Measurements from ENCODE around the gene CTU2.

Gene CTU2

GRCh38 chr16:88713568-88714419 is 7.5 kb downstream of the CTU2 start:
- H3K4me3 ChIP-seq (ENCODE audit: insufficient read depth, low read depth, low read length, poor library complexity, severe bottlenecking), result no peak overlapping the region
- DNase-seq, result no peak
- no peaks in the 10 kb centered on the region for H3K9me3 ChIP-seq (ENCODE audit: control insufficient read depth, low read length)
- no peaks in the 10 kb centered on the region for H3K4me1 ChIP-seq (ENCODE audit: control insufficient read depth, insufficient read depth, low read length, poor library complexity, severe bottlenecking)
- no peaks in the 10 kb centered on the region for H3K27me3 ChIP-seq (replicated peaks; ENCODE audit: control insufficient read depth, insufficient read depth, low read length, poor library complexity, severe bottlenecking)
- H3K27ac ChIP-seq (ENCODE audit: insufficient read depth, low read length, poor library complexity, severe bottlenecking), result no peak overlapping the region
- peaks cover 54% of the 10 kb centered on the region for H3K36me3 ChIP-seq (ENCODE audit: control insufficient read depth, insufficient read depth, low read length)

GRCh38 chr16:88714420-88715302 is 8.4 kb downstream of the CTU2 start:
- Histone ChIP-seq H3K9me3 (ENCODE audit: control insufficient read depth, low read length) (no peaks in the 10 kb centered on the region), H3K36me3 (ENCODE audit: control insufficient read depth, insufficient read depth, low read length) (peaks cover 63% of the 10 kb centered on the region), H3K4me3 (ENCODE audit: insufficient read depth, low read depth, low read length, poor library complexity, severe bottlenecking) (no peak overlapping the region), H3K27ac (ENCODE audit: insufficient read depth, low read length, poor library complexity, severe bottlenecking) (no peak overlapping the region), H3K27me3 (replicated peaks; ENCODE audit: control insufficient read depth, insufficient read depth, low read length, poor library complexity, severe bottlenecking) (no peaks in the 10 kb centered on the region), H3K4me1 (ENCODE audit: control insufficient read depth, insufficient read depth, low read length, poor library complexity, severe bottlenecking) (no peaks in the 10 kb centered on the region)
- no peak for DNase-seq

GRCh38 chr16:88715312-88716190 is 9.2 kb downstream of the CTU2 start:
- no peaks in the 10 kb centered on the region for H3K4me1 ChIP-seq (ENCODE audit: control insufficient read depth, insufficient read depth, low read length, poor library complexity, severe bottlenecking)
- H3K4me3 ChIP-seq (ENCODE audit: insufficient read depth, low read depth, low read length, poor library complexity, severe bottlenecking), result no peak overlapping the region
- H3K36me3 ChIP-seq (ENCODE audit: control insufficient read depth, insufficient read depth, low read length), result peaks cover 72% of the 10 kb centered on the region

GRCh38 chr16:88716201-88716600 is 9.9 kb downstream of the CTU2 start:
- H3K36me3 ChIP-seq (ENCODE audit: control insufficient read depth, insufficient read depth, low read length), result peaks cover 78% of the 10 kb centered on the region

More at GRCh38 chr16:88715312-88716190, 9.2 kb downstream of the CTU2 start:
- Histone ChIP-seq H3K9me3 (ENCODE audit: control insufficient read depth, low read length) (no peaks in the 10 kb centered on the region), H3K27ac (ENCODE audit: insufficient read depth, low read length, poor library complexity, severe bottlenecking) (no peak overlapping the region), H3K27me3 (replicated peaks; ENCODE audit: control insufficient read depth, insufficient read depth, low read length, poor library complexity, severe bottlenecking) (no peaks in the 10 kb centered on the region)
- no peak for DNase-seq

GRCh38 chr16:88716601-88717001 is 10.3 kb downstream of the CTU2 start:
- no peaks in the 10 kb centered on the region for H3K27me3 ChIP-seq (replicated peaks; ENCODE audit: control insufficient read depth, insufficient read depth, low read length, poor library complexity, severe bottlenecking)
- no peak for DNase-seq

More at GRCh38 chr16:88716201-88716600, 9.9 kb downstream of the CTU2 start:
- Histone ChIP-seq H3K4me1 (ENCODE audit: control insufficient read depth, insufficient read depth, low read length, poor library complexity, severe bottlenecking) (no peaks in the 10 kb centered on the region), H3K27ac (ENCODE audit: insufficient read depth, low read length, poor library complexity, severe bottlenecking) (no peak overlapping the region), H3K4me3 (ENCODE audit: insufficient read depth, low read depth, low read length, poor library complexity, severe bottlenecking) (no peak overlapping the region), H3K27me3 (replicated peaks; ENCODE audit: control insufficient read depth, insufficient read depth, low read length, poor library complexity, severe bottlenecking) (no peaks in the 10 kb centered on the region), H3K9me3 (ENCODE audit: control insufficient read depth, low read length) (no peaks in the 10 kb centered on the region)
- no peak for DNase-seq

GRCh38 chr16:88718178-88718577 is 11.9 kb downstream of the CTU2 start:
- Histone ChIP-seq H3K9me3 (ENCODE audit: control insufficient read depth, low read length) (no peaks in the 10 kb centered on the region), H3K27me3 (replicated peaks; ENCODE audit: control insufficient read depth, insufficient read depth, low read length, poor library complexity, severe bottlenecking) (no peaks in the 10 kb centered on the region), H3K27ac (ENCODE audit: insufficient read depth, low read length, poor library complexity, severe bottlenecking) (no peak overlapping the region), H3K4me1 (ENCODE audit: control insufficient read depth, insufficient read depth, low read length, poor library complexity, severe bottlenecking) (no peaks in the 10 kb centered on the region), H3K36me3 (ENCODE audit: control insufficient read depth, insufficient read depth, low read length) (peaks cover 98% of the 10 kb centered on the region), H3K4me3 (ENCODE audit: insufficient read depth, low read depth, low read length, poor library complexity, severe bottlenecking) (no peak overlapping the region)
- DNase-seq, result no peak

More at GRCh38 chr16:88716601-88717001, 10.3 kb downstream of the CTU2 start:
- Histone ChIP-seq H3K4me3 (ENCODE audit: insufficient read depth, low read depth, low read length, poor library complexity, severe bottlenecking) (no peak overlapping the region), H3K9me3 (ENCODE audit: control insufficient read depth, low read length) (no peaks in the 10 kb centered on the region), H3K36me3 (ENCODE audit: control insufficient read depth, insufficient read depth, low read length) (peaks cover 82% of the 10 kb centered on the region), H3K27ac (ENCODE audit: insufficient read depth, low read length, poor library complexity, severe bottlenecking) (no peak overlapping the region), H3K4me1 (ENCODE audit: control insufficient read depth, insufficient read depth, low read length, poor library complexity, severe bottlenecking) (no peaks in the 10 kb centered on the region)

GRCh38 chr16:88719267-88719932 is 13.1 kb downstream of the CTU2 start:
- no peaks in the 10 kb centered on the region for H3K27me3 ChIP-seq (replicated peaks; ENCODE audit: control insufficient read depth, insufficient read depth, low read length, poor library complexity, severe bottlenecking)
- H3K4me1 ChIP-seq (ENCODE audit: control insufficient read depth, insufficient read depth, low read length, poor library complexity, severe bottlenecking), result no peaks in the 10 kb centered on the region
- no peaks in the 10 kb centered on the region for H3K9me3 ChIP-seq (ENCODE audit: control insufficient read depth, low read length)
- H3K36me3 ChIP-seq (ENCODE audit: control insufficient read depth, insufficient read depth, low read length), result peaks cover 98% of the 10 kb centered on the region
- H3K27ac ChIP-seq (ENCODE audit: insufficient read depth, low read length, poor library complexity, severe bottlenecking), result no peak overlapping the region
- DNase-seq, result no peak
- no peak overlapping the region for H3K4me3 ChIP-seq (ENCODE audit: insufficient read depth, low read depth, low read length, poor library complexity, severe bottlenecking)

GRCh38 chr16:88719933-88720296 is 13.6 kb downstream of the CTU2 start:
- Histone ChIP-seq H3K27ac (ENCODE audit: insufficient read depth, low read length, poor library complexity, severe bottlenecking) (no peak overlapping the region), H3K4me1 (ENCODE audit: control insufficient read depth, insufficient read depth, low read length, poor library complexity, severe bottlenecking) (no peaks in the 10 kb centered on the region), H3K27me3 (replicated peaks; ENCODE audit: control insufficient read depth, insufficient read depth, low read length, poor library complexity, severe bottlenecking) (no peaks in the 10 kb centered on the region), H3K4me3 (ENCODE audit: insufficient read depth, low read depth, low read length, poor library complexity, severe bottlenecking) (no peak overlapping the region), H3K36me3 (ENCODE audit: control insufficient read depth, insufficient read depth, low read length) (peaks cover 98% of the 10 kb centered on the region), H3K9me3 (ENCODE audit: control insufficient read depth, low read length) (no peaks in the 10 kb centered on the region)
- no peak for DNase-seq

GRCh38 chr16:88720396-88720970 is 14.2 kb downstream of the CTU2 start:
- H3K4me3 ChIP-seq (ENCODE audit: insufficient read depth, low read depth, low read length, poor library complexity, severe bottlenecking), result no peak overlapping the region
- H3K27me3 ChIP-seq (replicated peaks; ENCODE audit: control insufficient read depth, insufficient read depth, low read length, poor library complexity, severe bottlenecking), result no peaks in the 10 kb centered on the region
- no peaks in the 10 kb centered on the region for H3K4me1 ChIP-seq (ENCODE audit: control insufficient read depth, insufficient read depth, low read length, poor library complexity, severe bottlenecking)
- H3K36me3 ChIP-seq (ENCODE audit: control insufficient read depth, insufficient read depth, low read length), result peaks cover 98% of the 10 kb centered on the region
- no peaks in the 10 kb centered on the region for H3K9me3 ChIP-seq (ENCODE audit: control insufficient read depth, low read length)
- H3K27ac ChIP-seq (ENCODE audit: insufficient read depth, low read length, poor library complexity, severe bottlenecking), result no peak overlapping the region
- no peak for DNase-seq

Data from effector memory CD4-positive, alpha-beta T cell (primary cell).